NB4 (cell line): ENCODE results near the gene WNT7B.

Source experiments
- CTCF ChIP-seq: IDR thresholded peaks from one replicate; pipeline ENCODE4 v1.5.1; 2012; ENCODE audit warnings: low read depth, low read length
- MAX ChIP-seq: IDR thresholded peaks from 2 replicates; pipeline ENCODE4 v1.6.1; 2011; ENCODE audit warnings: low read depth, low read length
- POLR2A ChIP-seq: IDR thresholded peaks from 2 replicates; pipeline ENCODE4 v1.6.1; 2011; ENCODE audit warnings: mild to moderate bottlenecking; ENCODE audit not compliant: insufficient read length; ENCODE audit errors: extremely low read depth

DNA sequence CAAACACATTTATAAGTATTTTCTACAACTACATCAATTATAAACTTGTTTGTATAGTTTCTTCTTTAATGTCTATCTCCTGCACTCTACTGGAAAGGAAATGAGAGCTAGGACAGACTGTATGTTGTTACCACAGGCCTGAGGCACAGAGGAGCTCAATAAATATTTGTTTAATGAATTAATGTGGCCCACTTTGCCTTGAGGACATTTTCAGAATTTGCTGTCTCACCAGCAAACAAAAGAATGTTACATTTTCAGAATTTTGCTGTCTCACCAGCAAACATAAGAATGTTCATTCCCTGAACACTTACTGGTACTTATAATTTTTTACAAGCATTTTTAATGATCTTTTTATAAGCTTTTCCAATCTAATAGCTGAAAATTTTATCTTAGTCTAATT lies 41.9 kb upstream of the WNT7B start:
- TF ChIP-seq CTCF, result no peak
- no peak for TF ChIP-seq MAX
- TF ChIP-seq POLR2A, result no peak
